Karpas-422 (cell line): ENCODE data around the gene GPR62. TPM values are rescaled to one million over a fixed set of nuclear protein-coding genes. Genes with fewer than 3 reads are reported as not detected.
"Not testable (repeated sequence)": the region's sequence is repeated elsewhere in the genome, so short reads cannot be mapped to it uniquely, and the experiment has no call there.

Experiments used
- DNase-seq: peaks from one replicate; pipeline ENCODE4 v3.0.0-alpha.2; 2015
- H2AFZ ChIP-seq: fragments of 200-600 bp; sonication (generic); 2 replicates; pipeline ENCODE4 v1.6.1; 2014; ENCODE audit warnings: antibody characterized with exemption, low read length, mixed read lengths
- H3K27ac ChIP-seq: fragments of 200-600 bp; sonication (generic); 2 replicates; pipeline ENCODE4 v1.5.1; 2014; ENCODE audit warnings: mild to moderate bottlenecking, low read length, moderate library complexity
- H3K27me3 ChIP-seq: fragments of 200-600 bp; sonication (generic); 2 replicates; pipeline ENCODE4 v1.6.1; 2014; ENCODE audit warnings: low read length, mixed read lengths
- H3K36me3 ChIP-seq: fragments of 200-600 bp; sonication (generic); 2 replicates; pipeline ENCODE4 v1.6.1; 2014; ENCODE audit warnings: low read length, mixed read lengths; ENCODE audit not compliant: insufficient read depth
- H3K4me1 ChIP-seq: fragments of 200-600 bp; sonication (generic); 2 replicates; pipeline ENCODE4 v1.6.1; 2014; ENCODE audit warnings: mild to moderate bottlenecking, low read length, mixed read lengths
- H3K4me2 ChIP-seq: fragments of 200-600 bp; sonication (generic); 2 replicates; pipeline ENCODE4 v1.6.1; 2014; ENCODE audit warnings: low read length, low read depth, mild to moderate bottlenecking; ENCODE audit not compliant: poor library complexity, severe bottlenecking
- H3K4me3 ChIP-seq: fragments of 200-600 bp; sonication (generic); 2 replicates; pipeline ENCODE4 v1.5.1; 2014; ENCODE audit warnings: mild to moderate bottlenecking, antibody characterized with exemption, low read length, mixed read lengths
- H3K79me2 ChIP-seq: fragments of 200-600 bp; sonication (generic); 2 replicates; pipeline ENCODE4 v1.6.1; 2014; ENCODE audit warnings: mild to moderate bottlenecking, low read length, mixed read lengths
- H3K9ac ChIP-seq: fragments of 200-600 bp; sonication (generic); 2 replicates; pipeline ENCODE4 v1.6.0; 2014; ENCODE audit warnings: low read length
- H3K9me2 ChIP-seq: fragments of 200-600 bp; sonication (generic), shearing (Covaris generic); replicated peaks from 2 replicates; pipeline ENCODE4 v1.6.0; 2014; ENCODE audit warnings: mild to moderate bottlenecking, low read length, moderate library complexity; ENCODE audit not compliant: insufficient read depth
- H3K9me3 ChIP-seq: fragments of 300-700, 200-600 bp; sonication (generic); 2 replicates; pipeline ENCODE4 v1.6.1; 2014; ENCODE audit warnings: low read length, mixed read lengths
- H4K20me1 ChIP-seq: fragments of 200-600 bp; sonication (generic); 2 replicates; pipeline ENCODE4 v1.6.1; 2014; ENCODE audit warnings: mild to moderate bottlenecking, antibody characterized with exemption, low read length, low read depth; ENCODE audit not compliant: insufficient read depth
- total RNA-seq: library from RNA; depleted of rRNA; stranded (reverse); fragments of >200 nt; shearing (Covaris generic); gene quantifications from 2 replicates; pipeline ENCODE4 v1.2.3, GENCODE V29; 2014; ENCODE audit warnings: low replicate concordance

GPR62 gene
- total RNA-seq, 1 experiment from 2014 or later: not detected

DNA sequence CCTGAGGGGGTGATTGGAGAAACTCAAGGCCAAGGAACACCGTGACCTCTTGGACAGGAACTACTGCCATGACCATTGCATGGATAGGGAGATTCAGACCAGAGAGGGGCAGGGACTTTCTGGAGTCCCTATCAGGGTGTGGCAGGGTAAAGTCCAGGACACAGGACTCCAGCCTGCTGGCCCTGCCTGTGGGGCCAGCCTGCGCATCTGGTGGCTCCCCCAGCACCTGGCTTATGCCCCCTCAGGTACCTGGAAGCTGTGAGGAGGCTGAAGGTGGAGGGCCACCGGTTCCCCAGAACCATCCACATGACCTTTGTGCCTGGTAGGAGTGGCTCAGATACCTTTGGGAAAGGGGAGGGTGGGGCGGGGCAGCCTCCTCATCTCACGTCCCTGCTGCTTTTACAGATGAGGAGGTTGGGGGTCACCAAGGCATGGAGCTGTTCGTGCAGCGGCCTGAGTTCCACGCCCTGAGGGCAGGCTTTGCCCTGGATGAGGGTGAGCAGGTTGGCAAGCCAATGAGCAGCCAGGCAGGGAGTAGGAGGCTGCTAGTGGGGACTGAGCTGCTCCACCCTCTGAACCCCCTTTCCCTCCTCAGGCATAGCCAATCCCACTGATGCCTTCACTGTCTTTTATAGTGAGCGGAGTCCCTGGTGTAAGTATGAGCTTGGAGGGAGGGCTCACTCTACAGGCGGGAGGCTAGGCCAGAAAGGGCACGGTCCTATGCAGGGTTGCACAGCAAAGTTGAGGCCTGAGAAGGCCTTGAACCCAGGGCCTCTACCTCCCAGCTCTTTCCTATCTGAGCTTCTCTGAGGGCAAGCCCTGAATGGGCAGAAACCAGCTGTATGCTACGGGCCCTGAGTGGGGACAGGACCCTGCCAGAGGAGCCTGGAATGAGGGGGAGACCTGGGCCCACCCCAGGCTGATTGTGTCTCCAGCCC lies 31.1 kb downstream of the GPR62 start:
- Histone ChIP-seq H3K9me2 (no peaks in the 10 kb centered on the region), H3K4me2 (no peak overlapping the region), H3K4me3 (no peak overlapping the region), H3K79me2 (peaks cover 18% of the 10 kb centered on the region), H3K4me1 (peaks cover 30% of the 10 kb centered on the region), H3K9me3 (no peaks in the 10 kb centered on the region), H2AFZ (no peak overlapping the region), H3K9ac (no peak overlapping the region), H3K27ac (no peak overlapping the region), H3K27me3 (no peaks in the 10 kb centered on the region), H4K20me1 (no peaks in the 10 kb centered on the region), H3K36me3 (no peaks in the 10 kb centered on the region)
- no peak for DNase-seq

DNA sequence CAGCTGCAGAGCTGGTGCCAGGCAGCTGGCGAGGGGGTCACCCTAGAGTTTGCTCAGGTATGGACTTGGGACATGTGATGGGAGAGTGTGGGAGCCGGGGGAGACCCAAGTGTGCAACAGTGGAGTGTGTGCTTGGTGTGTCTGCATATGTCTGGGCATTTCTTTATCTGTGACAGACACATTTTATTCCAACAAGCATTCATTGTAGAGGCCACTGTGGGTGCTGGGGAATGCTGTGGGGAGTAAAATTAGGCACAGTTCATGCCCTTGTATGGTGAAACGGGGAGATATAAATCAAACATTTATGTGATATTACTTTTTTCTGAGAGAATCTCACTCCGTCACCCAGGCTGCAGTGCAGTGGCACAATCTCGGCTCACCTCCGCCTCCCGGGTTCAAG lies 32.4 kb downstream of the GPR62 start:
- H3K9ac ChIP-seq: no peak overlapping the region

DNA sequence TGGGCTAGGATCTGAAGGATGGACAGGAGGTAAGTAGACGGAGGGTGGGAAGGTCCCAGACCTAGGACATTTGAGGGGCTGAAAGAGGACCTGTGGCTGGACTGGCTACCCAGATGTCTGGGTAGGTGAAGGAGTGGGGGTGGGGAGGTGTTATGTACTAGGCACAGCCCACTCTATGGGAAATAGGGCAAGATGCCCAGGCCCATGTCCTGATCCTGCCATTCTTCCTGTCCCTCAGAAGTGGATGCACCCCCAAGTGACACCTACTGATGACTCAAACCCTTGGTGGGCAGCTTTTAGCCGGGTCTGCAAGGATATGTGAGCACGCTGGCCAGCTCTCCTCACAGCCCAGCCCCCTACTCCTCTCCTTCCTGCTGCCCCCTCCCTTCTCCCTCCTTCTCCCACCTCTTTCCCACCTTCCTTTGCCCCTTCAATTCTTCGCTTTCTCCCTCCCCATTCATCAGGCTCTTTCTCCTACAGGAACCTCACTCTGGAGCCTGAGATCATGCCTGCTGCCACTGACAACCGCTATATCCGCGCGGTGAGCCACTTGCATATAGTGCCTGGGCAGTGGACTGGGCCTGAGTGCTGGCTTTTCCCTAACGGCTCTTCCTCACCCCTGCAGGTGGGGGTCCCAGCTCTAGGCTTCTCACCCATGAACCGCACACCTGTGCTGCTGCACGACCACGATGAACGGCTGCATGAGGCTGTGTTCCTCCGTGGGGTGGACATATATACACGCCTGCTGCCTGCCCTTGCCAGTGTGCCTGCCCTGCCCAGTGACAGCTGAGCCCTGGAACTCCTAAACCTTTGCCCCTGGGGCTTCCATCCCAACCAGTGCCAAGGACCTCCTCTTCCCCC lies 33.3 kb downstream of the GPR62 start:
- H3K79me2 ChIP-seq: peaks cover 8% of the 10 kb centered on the region; the same call in 1 of the 2 replicates
- H2AFZ ChIP-seq: no peak overlapping the region
- H3K9ac ChIP-seq: no peak overlapping the region
- 0 out of 2 replicates have a peak, but pooled peaks cover 7% of the 10 kb centered on the region for H3K36me3 ChIP-seq
- no peak overlapping the region for H3K4me3 ChIP-seq
- no peaks in the 10 kb centered on the region for H3K27me3 ChIP-seq
- DNase-seq: no peak
- H3K27ac ChIP-seq: no peak overlapping the region
- H3K9me2 ChIP-seq: no peaks in the 10 kb centered on the region
- H3K9me3 ChIP-seq: no peaks in the 10 kb centered on the region
- H4K20me1 ChIP-seq: no peaks in the 10 kb centered on the region
- no peak overlapping the region for H3K4me2 ChIP-seq
- peaks cover 18% of the 10 kb centered on the region for H3K4me1 ChIP-seq

More for the DNA sequence above, 32.4 kb downstream of the GPR62 start:
- H2AFZ ChIP-seq: no peak overlapping the region
- H3K27me3 ChIP-seq: no peaks in the 10 kb centered on the region
- peaks cover 11% of the 10 kb centered on the region; the same call in 1 of the 2 replicates for H3K79me2 ChIP-seq
- H3K4me1 ChIP-seq: peaks cover 22% of the 10 kb centered on the region
- no peaks in the 10 kb centered on the region for H4K20me1 ChIP-seq
- H3K27ac ChIP-seq: no peak overlapping the region
- no peaks in the 10 kb centered on the region for H3K9me3 ChIP-seq
- no peak overlapping the region for H3K4me3 ChIP-seq
- no peaks in the 10 kb centered on the region for H3K9me2 ChIP-seq
- 0 out of 2 replicates have a peak, but pooled peaks cover under 1% of the 10 kb centered on the region for H3K36me3 ChIP-seq
- no peak overlapping the region for H3K4me2 ChIP-seq
- no peak for DNase-seq

DNA sequence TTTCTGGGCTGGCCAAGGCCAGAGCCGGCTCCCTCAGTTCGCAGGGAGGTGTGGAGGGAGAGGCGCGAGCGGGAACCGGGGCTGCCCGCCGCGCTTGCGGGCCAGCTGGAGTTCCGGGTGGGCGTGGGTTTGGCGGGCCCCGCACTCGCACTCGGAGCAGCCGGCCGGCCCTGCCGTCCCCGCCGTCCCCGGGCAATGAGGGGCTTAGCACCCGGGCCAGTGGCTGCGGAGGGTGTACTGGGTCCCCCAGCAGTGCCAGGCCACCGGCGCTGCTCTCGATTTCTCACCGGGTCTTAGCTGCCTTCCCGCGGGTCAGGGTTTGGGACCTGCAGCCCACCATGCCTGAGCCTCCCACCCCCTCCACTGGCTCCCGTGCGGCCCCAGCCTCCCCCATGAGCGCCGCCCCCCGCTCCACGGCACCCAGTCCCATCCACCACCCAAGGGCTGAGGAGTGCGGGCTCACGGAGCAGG lies 35.4 kb downstream of the GPR62 start:
- peaks cover 14% of the 10 kb centered on the region for H3K79me2 ChIP-seq
- H3K9me3 ChIP-seq, H3K27me3 ChIP-seq, H3K9ac ChIP-seq, H2AFZ ChIP-seq, H3K27ac ChIP-seq, H3K4me2 ChIP-seq, H3K4me3 ChIP-seq, H3K9me2 ChIP-seq, DNase-seq: not testable (repeated sequence)
- peaks cover 14% of the 10 kb centered on the region for H3K4me1 ChIP-seq
- H3K36me3 ChIP-seq: peaks cover 24% of the 10 kb centered on the region
- H4K20me1 ChIP-seq: peaks cover 12% of the 10 kb centered on the region; the same call in 1 of the 2 replicates

DNA sequence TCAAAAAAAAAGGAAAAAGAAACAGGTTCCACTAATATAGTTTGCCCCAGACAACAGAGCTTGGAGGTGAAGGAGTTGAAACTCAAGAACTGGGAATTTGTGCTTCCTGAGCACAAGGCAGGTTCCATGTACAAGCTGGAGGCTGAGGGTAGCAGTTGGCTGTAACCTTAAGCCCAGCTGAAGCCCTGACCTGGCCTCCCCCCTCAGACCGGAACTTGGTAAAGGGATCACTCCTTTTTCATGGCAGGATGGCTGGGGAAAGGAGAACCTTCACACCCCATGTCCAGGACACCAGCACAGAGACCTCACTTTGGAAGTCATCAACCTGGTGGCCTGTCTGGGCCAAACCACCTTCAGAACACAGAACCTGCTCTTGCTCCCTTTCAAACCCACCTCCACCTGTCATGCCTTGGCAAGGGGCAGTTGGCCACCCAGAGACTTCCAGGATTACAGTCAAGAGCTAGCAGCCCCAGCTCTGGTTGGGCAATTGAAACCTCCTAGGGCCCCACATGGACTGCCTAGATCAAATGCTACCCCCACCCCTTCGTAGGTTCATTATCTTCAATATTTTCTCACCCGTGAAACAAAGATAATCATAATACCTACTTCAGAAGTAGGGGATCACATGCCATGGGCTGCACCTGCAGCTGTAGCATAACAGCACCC lies 37.0 kb downstream of the GPR62 start:
- Histone ChIP-seq H3K4me3 (no peak overlapping the region), H3K9ac (no peak overlapping the region), H3K4me2 (no peak overlapping the region), H4K20me1 (peaks cover 12% of the 10 kb centered on the region; the same call in 1 of the 2 replicates), H2AFZ (no peak overlapping the region), H3K9me3 (no peaks in the 10 kb centered on the region), H3K27ac (peak overlapping the region; percentile 7; the same call in 1 of the 2 replicates), H3K27me3 (no peaks in the 10 kb centered on the region), H3K79me2 (peaks cover 16% of the 10 kb centered on the region), H3K4me1 (peaks cover 14% of the 10 kb centered on the region), H3K9me2 (no peaks in the 10 kb centered on the region), H3K36me3 (peaks cover 25% of the 10 kb centered on the region)
- peak; percentile 69 for DNase-seq

DNA sequence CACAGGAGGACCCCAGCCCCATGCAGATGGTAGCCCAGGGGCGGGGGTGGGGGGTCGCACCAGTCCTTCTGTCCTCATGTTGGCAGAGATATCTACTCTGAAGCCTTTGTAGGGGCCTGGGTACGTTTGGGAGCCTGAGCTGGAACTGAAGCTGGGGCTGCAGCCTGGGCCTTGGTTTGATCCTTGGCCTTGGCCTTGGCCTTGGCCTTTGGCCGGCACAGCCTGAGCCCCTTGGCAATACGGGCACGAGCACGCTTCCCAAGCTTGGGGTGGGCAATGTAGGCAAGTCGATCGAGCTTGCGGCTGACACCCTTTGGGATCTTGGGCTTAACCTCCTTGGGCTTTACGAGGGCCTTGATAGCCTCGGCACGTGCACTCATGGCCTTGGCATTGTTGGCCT lies 38.5 kb downstream of the GPR62 start:
- H2AFZ ChIP-seq, H3K4me2 ChIP-seq, H3K27ac ChIP-seq, H3K9me2 ChIP-seq, H3K4me3 ChIP-seq, H3K9ac ChIP-seq, H3K27me3 ChIP-seq, DNase-seq, H3K9me3 ChIP-seq: not testable (repeated sequence)
- H3K79me2 ChIP-seq: peaks cover 16% of the 10 kb centered on the region
- peaks cover 25% of the 10 kb centered on the region for H3K36me3 ChIP-seq
- H4K20me1 ChIP-seq: peaks cover 12% of the 10 kb centered on the region; the same call in 1 of the 2 replicates
- peaks cover 14% of the 10 kb centered on the region for H3K4me1 ChIP-seq

DNA sequence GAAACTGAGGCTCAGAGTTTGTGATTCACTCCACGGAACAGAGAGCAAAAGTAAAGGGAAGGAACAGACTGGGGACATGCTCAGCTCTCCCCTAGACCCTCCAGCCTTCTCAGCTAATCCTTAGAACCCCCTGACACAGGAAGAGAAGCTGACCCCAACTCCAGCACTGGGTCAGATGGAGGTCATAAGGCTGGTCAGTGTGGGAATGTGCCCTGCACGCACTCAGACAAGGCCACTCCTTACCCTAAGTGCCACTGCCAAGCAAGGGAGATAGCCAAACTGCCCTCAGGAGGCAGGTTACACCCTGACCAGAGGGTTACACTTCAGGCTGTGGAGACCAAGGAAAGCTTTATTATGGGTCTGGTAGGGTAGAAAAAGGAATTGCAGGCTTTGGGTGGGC lies 39.3 kb downstream of the GPR62 start:
- Histone ChIP-seq H4K20me1 (peaks cover 12% of the 10 kb centered on the region; the same call in 1 of the 2 replicates), H3K36me3 (peaks cover 25% of the 10 kb centered on the region), H3K4me3 (peak overlapping the region; percentile 80), H3K4me2 (peak overlapping the region; percentile 86), H3K9me2 (no peaks in the 10 kb centered on the region), H3K9ac (peak overlapping the region; percentile 87), H3K9me3 (no peaks in the 10 kb centered on the region), H3K27ac (peak overlapping the region; percentile 93), H3K4me1 (peaks cover 14% of the 10 kb centered on the region), H3K27me3 (no peaks in the 10 kb centered on the region), H3K79me2 (peaks cover 16% of the 10 kb centered on the region), H2AFZ (no peak overlapping the region)
- DNase-seq: no peak
